Measurements from ENCODE around the gene RBM8A. TPM values are rescaled to one million over a fixed set of nuclear protein-coding genes. Genes with fewer than 3 reads are reported as not detected.

Gene RBM8A
- polyA plus RNA-seq, 1 of the 3 experiments (the other 2 are of a cell fraction), result 236 TPM

GRCh38 chr1:145960468-145961108 is 33.3 kb upstream of the RBM8A start (continued):
- TF ChIP-seq, protein P1, sequence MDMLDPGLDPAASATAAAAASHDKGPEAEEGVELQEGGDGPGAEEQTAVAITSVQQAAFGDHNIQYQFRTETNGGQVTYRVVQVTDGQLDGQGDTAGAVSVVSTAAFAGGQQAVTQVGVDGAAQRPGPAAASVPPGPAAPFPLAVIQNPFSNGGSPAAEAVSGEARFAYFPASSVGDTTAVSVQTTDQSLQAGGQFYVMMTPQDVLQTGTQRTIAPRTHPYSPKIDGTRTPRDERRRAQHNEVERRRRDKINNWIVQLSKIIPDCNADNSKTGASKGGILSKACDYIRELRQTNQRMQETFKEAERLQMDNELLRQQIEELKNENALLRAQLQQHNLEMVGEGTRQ (IDR thresholded peaks at IDR 0.05; ENCODE audit: borderline replicate concordance, low read depth, low read length), result no peak
- no peak for TF ChIP-seq USF1 (IDR thresholded peaks at IDR 0.05; ENCODE audit: borderline replicate concordance, low read depth)
- no peak; the same call in 1 of the 2 replicates for TF ChIP-seq SIN3A (IDR thresholded peaks at IDR 0.05; ENCODE audit: borderline replicate concordance, low read depth, low read length)
- TF ChIP-seq GATA2 (CRISPR knock-in tag; IDR thresholded peaks at IDR 0.05), result no peak; the same call in 1 of the 2 replicates
- no peak for TF ChIP-seq CTCF (IDR thresholded peaks at IDR 0.05)
- no peak for TF ChIP-seq EP300 (IDR thresholded peaks at IDR 0.05; ENCODE audit: borderline replicate concordance in 1 of 2, low read depth in 1 of 2, low read length in 1 of 2)
- TF ChIP-seq, protein P2, sequence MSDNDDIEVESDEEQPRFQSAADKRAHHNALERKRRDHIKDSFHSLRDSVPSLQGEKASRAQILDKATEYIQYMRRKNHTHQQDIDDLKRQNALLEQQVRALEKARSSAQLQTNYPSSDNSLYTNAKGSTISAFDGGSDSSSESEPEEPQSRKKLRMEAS (IDR thresholded peaks at IDR 0.05; ENCODE audit: low read depth), result 0 out of 2 replicates have a peak, but pooled peaks have one; percentile 34
- peak; percentile 55; the same call in 1 of the 2 replicates for TF ChIP-seq MXI1 (IDR thresholded peaks at IDR 0.05; ENCODE audit: low read depth, low read length)
- TF ChIP-seq EZH2phosphoT487 (IDR thresholded peaks at IDR 0.05; ENCODE audit: borderline replicate concordance, low read depth), result no peak
- TF ChIP-seq RXRA (IDR thresholded peaks at IDR 0.05; ENCODE audit: borderline replicate concordance, low read depth), result no peak; the same call in 1 of the 2 replicates
- no peak for TF ChIP-seq TEAD4 (IDR thresholded peaks at IDR 0.05; ENCODE audit: borderline replicate concordance, insufficient read depth)

GRCh38 chr1:145959957-145960467 is 32.7 kb upstream of the RBM8A start:
- Histone ChIP-seq H3K9me2 (no peaks in the 10 kb centered on the region), H2AFZ (ENCODE audit: low read depth) (no peak overlapping the region), H4K20me1 (ENCODE audit: insufficient read depth) (no peaks in the 10 kb centered on the region; the same call in 1 of the 2 replicates), H3K27ac (ENCODE audit: low read depth in 2 of 2, low read length in 1 of 2) (peak overlapping the region in 1 of 2 experiments; percentile 95; a peak in 3 of 4 replicates), H3K9ac (no peak overlapping the region), H3F3A (replicated peaks; ENCODE audit: insufficient read depth) (peaks cover 42% of the 10 kb centered on the region), H3K9me3 (no peaks in the 10 kb centered on the region), H3K27me3 (ENCODE audit: insufficient read depth) (no peaks in the 10 kb centered on the region), H3K79me2 (ENCODE audit: insufficient read depth) (peaks cover 24% of the 10 kb centered on the region), H3K36me3 (replicated peaks in 1 of 2; ENCODE audit: control insufficient read depth in 1 of 2, insufficient read depth in 2 of 2, low read length in 1 of 2) (no peaks in the 10 kb centered on the region), H3K4me3 (ENCODE audit: low read depth in 2 of 2, low read length in 1 of 2) (peak overlapping the region; percentile 69 to 76; a peak in 3 of 4 replicates), H3K4me2 (peak overlapping the region; percentile 95; the same call in 1 of the 2 replicates), H3K4me1 (ENCODE audit: control insufficient read depth in 1 of 2, insufficient read depth in 2 of 2, low read depth in 1 of 2, low read length in 1 of 2) (peaks cover 38 to 62% of the 10 kb centered on the region in 2 experiments)
- DNase-seq, result no peak
- WGBS (ENCODE audit: low lambda C conversion rate), result 18% methylated on average over 12 of the region's 12 CpGs
- POLR2A ChIA-PET, result interaction anchor here (1.2 to 1.6 kb wide), 2 partner anchors 33 to 101 kb away, joined by 5 to 7 read pairs; partner anchors contain the start of genes PIAS3 and RBM8A
- CTCF ChIA-PET, result interaction anchor here (1.0 to 2.3 kb wide), 5 partner anchors 17 to 115 kb away, joined by 3 to 9 read pairs (median 4); partner anchors contain the start of gene NUDT17
- TF ChIP-seq NRF1 (IDR thresholded peaks at IDR 0.05; ENCODE audit: low read depth, low read length), result no peak
- TF ChIP-seq ZBTB33 (IDR thresholded peaks at IDR 0.05; ENCODE audit: borderline replicate concordance, low read depth), result no peak
- TF ChIP-seq RFX5 (IDR thresholded peaks at IDR 0.05; ENCODE audit: low read length), result no peak
- no peak for TF ChIP-seq MEF2A (IDR thresholded peaks at IDR 0.05; ENCODE audit: borderline replicate concordance, low read depth)
- no peak for TF ChIP-seq RCOR1 (IDR thresholded peaks at IDR 0.05; ENCODE audit: low read length)
- no peak for TF ChIP-seq JUND (IDR thresholded peaks at IDR 0.05)
- TF ChIP-seq TEAD4 (IDR thresholded peaks at IDR 0.05; ENCODE audit: borderline replicate concordance, insufficient read depth), result no peak
- no peak for TF ChIP-seq USF1 (IDR thresholded peaks at IDR 0.05; ENCODE audit: borderline replicate concordance, low read depth)
- TF ChIP-seq TAF1 (IDR thresholded peaks at IDR 0.05; ENCODE audit: borderline replicate concordance, low read depth, low read length), result no peak
- TF ChIP-seq PBX3 (IDR thresholded peaks at IDR 0.05), result no peak
- TF ChIP-seq SIN3A (IDR thresholded peaks at IDR 0.05; ENCODE audit: borderline replicate concordance, low read depth, low read length), result no peak
- TF ChIP-seq SMC3 (IDR thresholded peaks at IDR 0.05; ENCODE audit: low read depth, low read length), result no peak
- no peak for TF ChIP-seq NFIC (IDR thresholded peaks at IDR 0.05; ENCODE audit: borderline replicate concordance)

All from SK-N-SH (cell line).